IMR-90 (cell line): ENCODE measurements around the gene ARFIP1. TPM values are rescaled to one million over a fixed set of nuclear protein-coding genes. Genes with fewer than 3 reads are reported as not detected.
A peak's percentile ranks its signal among the peaks of the same experiment; 100 is the strongest.

ENCODE experiments used
- ATAC-seq: fragments of 200-7000 bp; cut with Tn5 transposase; 2 replicates; pipeline ENCODE4 v1.9.1; 2020; ENCODE audit warnings: low read depth, mild to moderate bottlenecking, moderate library complexity
- BruUV-seq: library from RNA; stranded (reverse); fragments of 400-500 nt; replicated peaks from 2 replicates; lab custom pipeline; 2021; lab: Mats Ljungman, UMichigan
- CTCF ChIA-PET: fragments of 300-600 bp; formaldehyde crosslinking; extraction: SDS; loops from one replicate; lab custom pipeline; 2021; ENCODE audit warnings: antibody characterized with exemption; lab: Yijun Ruan, JAX
- POLR2A ChIA-PET: fragments of 300-600 bp; sonication (Branson Sonifier 250); formaldehyde crosslinking; loops from one replicate; lab custom pipeline; 2022; ENCODE audit warnings: antibody characterized with exemption; ENCODE audit not compliant: unreplicated experiment; lab: Charles Lee
- DNase-seq: peaks from one replicate; pipeline ENCODE4 v3.0.0; 2013
- H2AFZ ChIP-seq: replicated peaks from 2 replicates; pipeline ENCODE3; 2013; ENCODE audit warnings: low read length, mild to moderate bottlenecking; ENCODE audit not compliant: poor library complexity
- H2AK5ac ChIP-seq: 2 replicates; pipeline ENCODE4 v1.6.1; 2013; ENCODE audit warnings: low read depth, low read length, inconsistent platforms
- H2AK9ac ChIP-seq: replicated peaks from 2 replicates; pipeline ENCODE3; 2013; ENCODE audit warnings: mild to moderate bottlenecking, low read depth, low read length, moderate library complexity; ENCODE audit not compliant: poor library complexity
- H2BK120ac ChIP-seq: 2 replicates; pipeline ENCODE4 v1.6.1; 2013; ENCODE audit warnings: low read depth, low read length, inconsistent platforms
- H2BK15ac ChIP-seq: 3 replicates; pipeline ENCODE4 v1.6.1; 2013; ENCODE audit warnings: low read depth, low read length, inconsistent platforms
- H2BK20ac ChIP-seq: 2 replicates; pipeline ENCODE4 v1.6.1; 2013; ENCODE audit warnings: low read depth, mild to moderate bottlenecking, inconsistent platforms, low read length, moderate library complexity
- H2BK5ac ChIP-seq: 2 replicates; pipeline ENCODE4 v1.6.1; 2013; ENCODE audit warnings: mild to moderate bottlenecking, low read depth, low read length, inconsistent platforms; ENCODE audit not compliant: poor library complexity, severe bottlenecking
- H3K14ac ChIP-seq: replicated peaks from 2 replicates; pipeline ENCODE4 v1.6.1; 2013; ENCODE audit warnings: low read depth, low read length, inconsistent platforms
- H3K18ac ChIP-seq: 2 replicates; pipeline ENCODE4 v1.6.1; 2013; ENCODE audit warnings: low read depth, low read length, control low read depth
- H3K23ac ChIP-seq: 2 replicates; pipeline ENCODE4 v1.6.1; 2013; ENCODE audit warnings: low read depth, low read length, inconsistent platforms
- H3K27ac ChIP-seq: 2 replicates; pipeline ENCODE4 v1.5.1; 2013; ENCODE audit warnings: mild to moderate bottlenecking, control low read depth, low read length; ENCODE audit not compliant: insufficient read depth
- H3K27me3 ChIP-seq: 2 replicates; pipeline ENCODE4 v1.6.1; 2013; ENCODE audit warnings: low read length; ENCODE audit not compliant: control insufficient read depth, insufficient read depth
- H3K36me3 ChIP-seq: 2 replicates; pipeline ENCODE4 v1.6.1; 2013; ENCODE audit warnings: low read length, mixed read lengths; ENCODE audit not compliant: control insufficient read depth, insufficient read depth
- H3K4ac ChIP-seq: 2 replicates; pipeline ENCODE4 v1.6.1; 2013; ENCODE audit warnings: low read depth, low read length, inconsistent platforms
- H3K4me1 ChIP-seq: 2 replicates; pipeline ENCODE4 v1.6.1; 2013; ENCODE audit warnings: low read length, mixed read lengths; ENCODE audit not compliant: control insufficient read depth, insufficient read depth
- H3K4me2 ChIP-seq: 2 replicates; pipeline ENCODE4 v1.6.1; 2013; ENCODE audit warnings: low read depth, mild to moderate bottlenecking, control low read depth, low read length, moderate library complexity
- H3K4me3 ChIP-seq: 2 replicates; pipeline ENCODE4 v1.5.1; 2013; ENCODE audit warnings: low read depth, mild to moderate bottlenecking, control low read depth, low read length, moderate library complexity; ENCODE audit not compliant: insufficient read depth
- H3K56ac ChIP-seq: 2 replicates; pipeline ENCODE4 v1.6.1; 2013; ENCODE audit warnings: low read length, inconsistent platforms; ENCODE audit not compliant: insufficient read depth; ENCODE audit errors: extremely low read depth
- H3K79me1 ChIP-seq, 2 experiments: 2 replicates each; pipeline ENCODE4 v1.6.1; 2013; ENCODE audit warnings: low read length in 2 of 2, inconsistent platforms in 1 of 2, low read depth in 1 of 2
- H3K9ac ChIP-seq: 2 replicates; pipeline ENCODE4 v1.6.1; 2013; ENCODE audit warnings: low read depth, low read length, control low read depth
- H3K9me1 ChIP-seq: 2 replicates; pipeline ENCODE4 v1.6.1; 2013; ENCODE audit warnings: low read length, inconsistent platforms; ENCODE audit not compliant: insufficient read depth
- H3K9me3 ChIP-seq: 2 replicates; pipeline ENCODE4 v1.6.1; 2013; ENCODE audit warnings: low read length; ENCODE audit not compliant: control insufficient read depth, insufficient read depth
- H4K20me1 ChIP-seq: 2 replicates; pipeline ENCODE4 v1.6.1; 2013; ENCODE audit warnings: low read length, inconsistent platforms; ENCODE audit not compliant: insufficient read depth
- H4K5ac ChIP-seq: 2 replicates; pipeline ENCODE4 v1.6.1; 2013; ENCODE audit warnings: mild to moderate bottlenecking, low read depth, low read length, control low read depth
- H4K8ac ChIP-seq, 2 experiments: 2 replicates each; pipeline ENCODE4 v1.6.1; 2013; ENCODE audit warnings: low read depth in 2 of 2, low read length in 2 of 2, control low read depth in 1 of 2, inconsistent platforms in 1 of 2
- H4K91ac ChIP-seq: 2 replicates; pipeline ENCODE4 v1.6.1; 2013; ENCODE audit warnings: low read depth, low read length, inconsistent platforms; ENCODE audit not compliant: insufficient read depth
- BHLHE40 ChIP-seq: fragments of 150-350 bp; IDR thresholded peaks from 2 replicates; pipeline ENCODE4 v1.6.1; 2016; ENCODE audit warnings: mild to moderate bottlenecking, low read depth, low read length
- CEBPB ChIP-seq: IDR thresholded peaks from 2 replicates; pipeline ENCODE4 v1.6.1; 2012; ENCODE audit warnings: low read depth, low read length, improper control_type of control experiment
- CHD1 ChIP-seq: IDR thresholded peaks from 2 replicates; pipeline ENCODE4 v1.6.1; 2012; ENCODE audit warnings: low read depth, low read length, improper control_type of control experiment
- FOS ChIP-seq: fragments of 150-350 bp; IDR thresholded peaks from 2 replicates; pipeline ENCODE4 v1.6.1; 2016; ENCODE audit warnings: low read depth, low read length
- MAFK ChIP-seq: IDR thresholded peaks from 2 replicates; pipeline ENCODE4 v1.6.1; 2012; ENCODE audit warnings: low read depth, low read length, improper control_type of control experiment
- MAZ ChIP-seq: IDR thresholded peaks from 2 replicates; pipeline ENCODE4 v1.6.1; 2012; ENCODE audit warnings: low read depth, mild to moderate bottlenecking, low read length, improper control_type of control experiment, moderate library complexity, borderline replicate concordance
- MXI1 ChIP-seq: IDR thresholded peaks from 2 replicates; pipeline ENCODE4 v1.6.1; 2012; ENCODE audit warnings: low read depth, mild to moderate bottlenecking, low read length, moderate library complexity, borderline replicate concordance
- NFE2L2 ChIP-seq: fragments of 150-350 bp; IDR thresholded peaks from 2 replicates; pipeline ENCODE4 v1.6.1; 2016; ENCODE audit warnings: low read depth, mild to moderate bottlenecking, low read length
- POLR2A ChIP-seq: IDR thresholded peaks from 2 replicates; pipeline ENCODE4 v1.6.1; 2012; ENCODE audit warnings: mild to moderate bottlenecking, low read depth, low read length
- RAD21 ChIP-seq: IDR thresholded peaks from 2 replicates; pipeline ENCODE4 v1.6.1; 2012; ENCODE audit warnings: low read length, improper control_type of control experiment
- RCOR1 ChIP-seq: IDR thresholded peaks from 2 replicates; pipeline ENCODE4 v1.6.1; 2012; ENCODE audit warnings: mild to moderate bottlenecking, low read length, improper control_type of control experiment; ENCODE audit not compliant: insufficient replicate concordance
- RFX5 ChIP-seq: IDR thresholded peaks from 2 replicates; pipeline ENCODE4 v1.8.0; 2012; ENCODE audit warnings: low read depth, mild to moderate bottlenecking, low read length, moderate library complexity
- SMC3 ChIP-seq: fragments of 150-350 bp; IDR thresholded peaks from 2 replicates; pipeline ENCODE4 v1.6.1; 2016; ENCODE audit warnings: low read depth, mild to moderate bottlenecking, antibody characterized with exemption, low read length, moderate library complexity
- USF2 ChIP-seq: fragments of 150-350 bp; IDR thresholded peaks from 2 replicates; pipeline ENCODE4 v1.6.1; 2017; ENCODE audit warnings: mild to moderate bottlenecking, antibody characterized with exemption, low read length, low read depth
- WGBS, 2 experiments: methylation state at CpG; one replicate each; pipeline versions ENCODE4 v1.1.5 to v1.1.7; 2013; ENCODE audit warnings: missing lambda C conversion rate in 2 of 2; ENCODE audit not compliant: insufficient read length in 1 of 2; ENCODE audit errors: extremely low coverage in 2 of 2; 5-methylcytosine and 5-hydroxymethylcytosine counted together
- dilution Hi-C: fragments of 300-500 bp; cut with HindIII; formaldehyde crosslinking; loops from one replicate; pipeline ENCODE4 v1.14.3; 2018; ENCODE audit warnings: low sequenced_read_pairs; ENCODE audit not compliant: unreplicated experiment
- in situ Hi-C: fragments of 300-500 bp; cut with MboI; formaldehyde crosslinking; loops from 3 replicates; pipeline ENCODE4 v1.14.3; 2019; ENCODE audit warnings: low sequenced_read_pairs, inconsistent platforms, mixed read lengths
- intact Hi-C: fragments of 100-400 bp; cut with micrococcal nuclease; formaldehyde crosslinking; loops from 2 replicates; pipeline ENCODE4 v1.10.0; 2022
- polyA plus RNA-seq, 3 experiments: library from polyadenylated mRNA; depleted of rRNA; stranded (reverse); fragments of >200 nt; gene quantifications; 2 replicates each; pipeline ENCODE4 v1.2.3, GENCODE V29; 2012; ENCODE audit warnings: low replicate concordance in 1 of 3
- total RNA-seq: library from RNA; depleted of rRNA; stranded (reverse); fragments of >200 nt; gene quantifications from 2 replicates; pipeline ENCODE4 v1.2.3, GENCODE V29; 2012
- TF ChIP-seq, protein P1 (sequence below): conservative IDR thresholded peaks from 2 replicates; pipeline ENCODE4 v1.5.1; 2012; ENCODE audit warnings: mild to moderate bottlenecking, low read depth, low read length, improper control_type of control experiment
- TF ChIP-seq, protein P2 (sequence below): fragments of 150-350 bp; IDR thresholded peaks from 2 replicates; pipeline ENCODE4 v1.6.1; 2016; ENCODE audit warnings: low read depth, mild to moderate bottlenecking, low read length, moderate library complexity, borderline replicate concordance

The ARFIP1 gene
- total and polyA plus RNA-seq, 2 of the 4 experiments (the other 2 are of a cell fraction), result 12.7 to 30.5 TPM

GRCh38 chr4:152831416-152831815, 51.7 kb downstream of the ARFIP1 start:
- intact Hi-C loops, result no loop called here
- no TSS peak for BruUV-seq
- Histone ChIP-seq H3K4me3 (no peak overlapping the region), H2BK20ac (no peak overlapping the region), H2AK5ac (no peak overlapping the region), H3K14ac (no peak overlapping the region), H3K4me2 (no peak overlapping the region), H3K9me1 (no peaks in the 10 kb centered on the region; the same call in 1 of the 2 replicates), H3K36me3 (peaks cover 4% of the 10 kb centered on the region), H4K91ac (no peak overlapping the region), H3K9me3 (no peaks in the 10 kb centered on the region; the same call in 1 of the 2 replicates), H3K4ac (no peak overlapping the region), H2BK120ac (no peak overlapping the region), H3K9ac (no peak overlapping the region), H3K4me1 (no peaks in the 10 kb centered on the region), H3K27me3 (no peaks in the 10 kb centered on the region), H2BK15ac (no peak overlapping the region), H4K20me1 (no peaks in the 10 kb centered on the region), H3K18ac (no peak overlapping the region), H4K5ac (no peak overlapping the region), H2AFZ (no peak overlapping the region), H2AK9ac (no peak overlapping the region), H4K8ac (no peak overlapping the region), H3K79me1 (peaks cover 6 to 7% of the 10 kb centered on the region in 2 experiments; a peak in 2 of 4 replicates), H3K27ac (no peak overlapping the region), H3K23ac (no peak overlapping the region), H2BK5ac (no peak overlapping the region), H3K56ac (no peak overlapping the region)
- in situ Hi-C loops, result loop anchor here (25.0 kb wide), 1 partner anchor 756 kb away; no protein-coding TSS in a partner anchor
- peak; percentile 24 for DNase-seq
- TF ChIP-seq MAZ, result no peak
- no peak for TF ChIP-seq SMC3
- no peak for TF ChIP-seq USF2
- no peak for TF ChIP-seq FOS
- TF ChIP-seq CHD1, result no peak
- TF ChIP-seq MXI1, result no peak
- no peak for TF ChIP-seq POLR2A
- no peak for TF ChIP-seq BHLHE40
- TF ChIP-seq, protein P1, sequence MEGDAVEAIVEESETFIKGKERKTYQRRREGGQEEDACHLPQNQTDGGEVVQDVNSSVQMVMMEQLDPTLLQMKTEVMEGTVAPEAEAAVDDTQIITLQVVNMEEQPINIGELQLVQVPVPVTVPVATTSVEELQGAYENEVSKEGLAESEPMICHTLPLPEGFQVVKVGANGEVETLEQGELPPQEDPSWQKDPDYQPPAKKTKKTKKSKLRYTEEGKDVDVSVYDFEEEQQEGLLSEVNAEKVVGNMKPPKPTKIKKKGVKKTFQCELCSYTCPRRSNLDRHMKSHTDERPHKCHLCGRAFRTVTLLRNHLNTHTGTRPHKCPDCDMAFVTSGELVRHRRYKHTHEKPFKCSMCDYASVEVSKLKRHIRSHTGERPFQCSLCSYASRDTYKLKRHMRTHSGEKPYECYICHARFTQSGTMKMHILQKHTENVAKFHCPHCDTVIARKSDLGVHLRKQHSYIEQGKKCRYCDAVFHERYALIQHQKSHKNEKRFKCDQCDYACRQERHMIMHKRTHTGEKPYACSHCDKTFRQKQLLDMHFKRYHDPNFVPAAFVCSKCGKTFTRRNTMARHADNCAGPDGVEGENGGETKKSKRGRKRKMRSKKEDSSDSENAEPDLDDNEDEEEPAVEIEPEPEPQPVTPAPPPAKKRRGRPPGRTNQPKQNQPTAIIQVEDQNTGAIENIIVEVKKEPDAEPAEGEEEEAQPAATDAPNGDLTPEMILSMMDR, result no peak
- TF ChIP-seq CEBPB, result no peak
- TF ChIP-seq RFX5, result no peak
- no peak for TF ChIP-seq MAFK
- TF ChIP-seq NFE2L2, result no peak
- TF ChIP-seq RCOR1, result no peak
- TF ChIP-seq, protein P2, sequence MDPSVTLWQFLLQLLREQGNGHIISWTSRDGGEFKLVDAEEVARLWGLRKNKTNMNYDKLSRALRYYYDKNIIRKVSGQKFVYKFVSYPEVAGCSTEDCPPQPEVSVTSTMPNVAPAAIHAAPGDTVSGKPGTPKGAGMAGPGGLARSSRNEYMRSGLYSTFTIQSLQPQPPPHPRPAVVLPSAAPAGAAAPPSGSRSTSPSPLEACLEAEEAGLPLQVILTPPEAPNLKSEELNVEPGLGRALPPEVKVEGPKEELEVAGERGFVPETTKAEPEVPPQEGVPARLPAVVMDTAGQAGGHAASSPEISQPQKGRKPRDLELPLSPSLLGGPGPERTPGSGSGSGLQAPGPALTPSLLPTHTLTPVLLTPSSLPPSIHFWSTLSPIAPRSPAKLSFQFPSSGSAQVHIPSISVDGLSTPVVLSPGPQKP, result no peak
- TF ChIP-seq RAD21, result no peak
- dilution Hi-C loops, result no loop called here
- POLR2A ChIA-PET, result no interaction called here
- no CpG with 5 or more reads among the region's 2 CpGs for WGBS, 2 experiments
- no peak for ATAC-seq
- CTCF ChIA-PET, result no interaction called here
